CD4-positive, alpha-beta memory T cell (primary cell): Measurements from ENCODE around the gene PLEKHH2. TPM values are rescaled to one million over a fixed set of nuclear protein-coding genes. Genes with fewer than 3 reads are reported as not detected.

Experiments
- CTCF ChIA-PET: fragments of 350-600 bp; sonication (Branson Sonifier 250); formaldehyde crosslinking; loops from one replicate; lab custom pipeline; 2021; ENCODE audit warnings: inconsistent platforms; ENCODE audit not compliant: partially characterized antibody; lab: Charles Lee
- POLR2A ChIA-PET: fragments of 350-600 bp; sonication (Branson Sonifier 250); formaldehyde crosslinking; loops from one replicate; lab custom pipeline; 2021; ENCODE audit not compliant: partially characterized antibody; lab: Charles Lee
- DNase-seq, 5 donors: peaks; one replicate each; pipeline versions ENCODE4 v3.0.0 to v3.0.0-alpha.2; 2020 to 2022; ENCODE audit warnings: mixed read lengths in 1 of 5
- H3K27ac ChIP-seq: one replicate; pipeline ENCODE4 v1.7.0; 2013; ENCODE audit warnings: low read depth, low read length
- H3K27me3 ChIP-seq: 2 replicates; pipeline ENCODE4 v1.7.0; 2013; ENCODE audit warnings: mild to moderate bottlenecking, low read length, moderate library complexity; ENCODE audit not compliant: insufficient read depth
- H3K36me3 ChIP-seq: 2 replicates; pipeline ENCODE4 v1.7.0; 2013; ENCODE audit warnings: mild to moderate bottlenecking, low read length, moderate library complexity; ENCODE audit not compliant: insufficient read depth
- H3K4me1 ChIP-seq: 2 replicates; pipeline ENCODE4 v1.7.0; 2013; ENCODE audit warnings: mild to moderate bottlenecking, low read length, moderate library complexity; ENCODE audit not compliant: insufficient read depth
- H3K4me3 ChIP-seq, 2 donors: one replicate each; pipeline ENCODE4 v1.7.0; 2013; ENCODE audit warnings: low read length in 2 of 2, mild to moderate bottlenecking in 1 of 2
- H3K9me3 ChIP-seq, 2 donors: one replicate each; pipeline ENCODE4 v1.7.0; 2013; ENCODE audit warnings: low read length in 2 of 2, control low read depth in 1 of 2; ENCODE audit not compliant: control insufficient read depth in 1 of 2
- H3K27ac Mint-ChIP-seq, 7 donors: one replicate each; pipeline ENCODE4 v1.8.0; 2020 to 2021; ENCODE audit warnings: mixed read lengths in 7 of 7, mild to moderate bottlenecking in 6 of 7, inconsistent platforms in 3 of 7, moderate library complexity in 3 of 7
- H3K27me3 Mint-ChIP-seq, 2 donors: one replicate each; pipeline ENCODE4 v1.8.0; 2020 to 2021; ENCODE audit warnings: mixed read lengths in 2 of 2
- H3K36me3 Mint-ChIP-seq, 2 donors: one replicate each; pipeline ENCODE4 v1.8.0; 2020 to 2021; ENCODE audit warnings: mixed read lengths in 2 of 2, inconsistent platforms in 1 of 2, mild to moderate bottlenecking in 1 of 2
- H3K4me1 Mint-ChIP-seq, 4 donors: one replicate each; pipeline ENCODE4 v1.8.0; 2020 to 2021; ENCODE audit warnings: mixed read lengths in 4 of 4, mild to moderate bottlenecking in 1 of 4
- H3K4me3 Mint-ChIP-seq, 8 donors: one replicate each; pipeline ENCODE4 v1.8.0; 2020 to 2021; ENCODE audit warnings: mixed read lengths in 8 of 8, mild to moderate bottlenecking in 7 of 8, moderate library complexity in 6 of 8, inconsistent platforms in 3 of 8
- H3K9me3 Mint-ChIP-seq, 8 donors: one replicate each; pipeline ENCODE4 v1.8.0; 2020 to 2021; ENCODE audit warnings: mixed read lengths in 8 of 8, mild to moderate bottlenecking in 5 of 8, inconsistent platforms in 3 of 8, moderate library complexity in 1 of 8
- intact Hi-C: fragments of 100-400 bp; cut with micrococcal nuclease; formaldehyde crosslinking; loops from one replicate; pipeline ENCODE4 v1.15.1; 2023
- polyA plus RNA-seq, 2 donors: library from polyadenylated mRNA; unstranded; fragments of 300-500 nt; fragmentation: Illumina TruSeq; gene quantifications; one replicate each; pipeline ENCODE4 v1.2.3, GENCODE V29; 2021
- total RNA-seq, 2 experiments: library from RNA; stranded (reverse); gene quantifications; one replicate each; pipeline ENCODE4 v1.2.3, GENCODE V29; 2021

The PLEKHH2 gene
- total and polyA plus RNA-seq, 4 experiments from 2014 or later: 1.2 TPM; not detected in 2

DNA sequence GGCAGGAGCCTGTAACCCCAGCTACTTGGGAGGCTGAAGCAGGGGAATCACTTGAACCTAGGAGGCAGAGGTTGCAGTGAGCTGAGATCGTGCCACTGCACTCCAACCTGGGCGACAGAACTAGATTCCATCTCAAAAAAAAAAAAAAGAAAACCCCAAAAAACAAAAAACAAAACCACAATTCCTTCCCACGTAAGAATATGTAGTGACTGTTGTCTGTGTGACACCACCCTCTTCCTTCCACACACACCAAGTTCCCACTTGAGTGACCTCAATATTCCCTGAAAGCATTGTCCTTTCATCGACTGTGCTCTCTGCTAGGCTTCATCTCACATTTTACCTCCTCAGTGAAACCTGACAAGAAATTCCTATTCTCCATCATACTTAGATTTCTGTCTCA, 32.4 kb upstream of the PLEKHH2 start:
- intact Hi-C loops: no loop called here
- Histone ChIP-seq H3K9me3 (no peaks in the 10 kb centered on the region), H3K27ac (no peak overlapping the region), H3K4me1 (peaks cover 4% of the 10 kb centered on the region), H3K36me3 (no peaks in the 10 kb centered on the region), H3K27me3 (no peaks in the 10 kb centered on the region), H3K4me3 (no peak overlapping the region)
- H3K27ac Mint-ChIP-seq: peak overlapping the region in 3 of 7 donors; percentile 39 to 95 (median 39)
- no peaks in the 10 kb centered on the region for H3K36me3 Mint-ChIP-seq
- ChIA-PET CTCF (interaction anchor here (0.7 to 3.0 kb wide), 6 partner anchors 8 to 777 kb away, joined by 3 to 20 read pairs (median 4); partner anchors contain the start of gene THADA), POLR2A (interaction anchor here (1.0 to 1.5 kb wide), 2 partner anchors 9 to 62 kb away, joined by 3 to 6 read pairs; partner anchors contain the start of gene THADA)
- peak overlapping the region in 3 of 8 donors; percentile 21 to 61 (median 37) for H3K4me3 Mint-ChIP-seq
- peak in 1 of 5 donors; percentile 8 for DNase-seq
- H3K9me3 Mint-ChIP-seq: no peaks in the 10 kb centered on the region
- H3K4me1 Mint-ChIP-seq: peaks cover 4 to 9% (median 5%) of the 10 kb centered on the region in 4 donors
- no peaks in the 10 kb centered on the region for H3K27me3 Mint-ChIP-seq

DNA sequence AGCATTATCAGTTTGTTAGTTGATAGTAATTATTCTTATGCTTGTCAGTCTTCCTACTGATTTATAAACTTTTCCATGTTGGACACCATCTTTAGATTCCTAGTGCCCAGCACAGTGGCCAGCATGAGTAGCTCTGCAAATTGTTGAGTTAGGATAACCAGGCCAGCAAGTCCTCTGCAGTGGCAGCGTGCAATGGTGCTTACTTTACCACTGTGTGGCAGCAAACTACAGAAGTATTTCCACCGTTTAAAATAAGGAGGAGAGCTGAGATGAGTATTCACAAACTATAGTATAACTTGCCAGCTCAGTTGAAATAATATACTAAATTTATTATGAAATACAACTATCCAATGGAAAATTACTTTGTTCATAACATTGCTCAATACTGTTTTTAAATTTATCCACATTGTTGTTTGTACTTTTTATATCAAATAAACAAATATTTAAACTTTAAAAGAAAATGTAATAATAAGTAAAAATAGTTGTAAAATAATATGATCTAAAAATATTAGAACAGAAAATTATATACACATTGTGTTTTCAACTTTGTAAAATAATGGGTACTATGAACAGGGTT, 31.9 kb upstream of the PLEKHH2 start:
- ChIA-PET CTCF (interaction anchor here (1.0 to 3.0 kb wide), 6 partner anchors 8 to 64 kb away, joined by 3 to 20 read pairs (median 4); partner anchors contain the start of gene THADA), POLR2A (interaction anchor here (1.0 to 1.5 kb wide), 2 partner anchors 9 to 63 kb away, joined by 3 to 6 read pairs; partner anchors contain the start of gene THADA)
- H3K27ac ChIP-seq: no peak overlapping the region
- intact Hi-C loops: no loop called here
- Mint-ChIP-seq H3K27ac (peak overlapping the region in 1 of 7 donors; percentile 95), H3K4me1 (peaks cover 4 to 9% (median 5%) of the 10 kb centered on the region in 4 donors), H3K9me3 (no peaks in the 10 kb centered on the region), H3K4me3 (no peak overlapping the region), H3K27me3 (no peaks in the 10 kb centered on the region), H3K36me3 (no peaks in the 10 kb centered on the region)
- H3K36me3 ChIP-seq: no peaks in the 10 kb centered on the region
- peak in 2 of 5 donors; percentile 10 to 17 for DNase-seq
- no peaks in the 10 kb centered on the region for H3K9me3 ChIP-seq
- H3K4me3 ChIP-seq: no peak overlapping the region
- H3K27me3 ChIP-seq: no peaks in the 10 kb centered on the region
- peaks cover 4% of the 10 kb centered on the region for H3K4me1 ChIP-seq

DNA sequence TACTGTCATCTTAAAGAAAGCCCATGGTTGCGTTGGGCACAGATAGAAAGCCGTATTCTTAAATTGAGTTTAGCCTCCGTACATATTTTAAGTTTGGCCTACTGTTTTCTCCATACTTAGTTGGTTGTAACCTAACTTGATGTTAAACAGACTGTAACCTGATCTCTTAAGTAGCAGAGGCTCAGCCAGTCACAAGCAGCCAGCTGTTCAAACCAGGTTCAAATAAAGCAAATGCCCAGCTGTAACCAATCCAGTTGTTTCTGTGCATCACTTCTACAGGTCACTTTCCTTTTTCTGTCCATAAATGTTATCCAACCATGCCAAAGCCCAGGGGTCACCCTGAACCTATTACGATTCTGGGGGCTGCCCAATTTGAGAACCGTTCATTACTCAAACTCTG, 31.2 kb upstream of the PLEKHH2 start:
- CTCF ChIA-PET: interaction anchor here (0.6 to 3.0 kb wide), 5 partner anchors 9 to 177 kb away, joined by 3 to 20 read pairs (median 3); partner anchors contain the start of gene THADA
- H3K4me3 ChIP-seq: no peak overlapping the region
- intact Hi-C loops: no loop called here

GRCh38 chr2:43609290-43609918, 27.7 kb upstream of the PLEKHH2 start:
- Histone ChIP-seq H3K27me3 (no peaks in the 10 kb centered on the region), H3K36me3 (no peaks in the 10 kb centered on the region), H3K4me1 (peaks cover 4% of the 10 kb centered on the region), H3K27ac (no peak overlapping the region), H3K4me3 (no peak overlapping the region), H3K9me3 (no peaks in the 10 kb centered on the region)
- peaks cover 4 to 9% (median 7%) of the 10 kb centered on the region in 4 donors for H3K4me1 Mint-ChIP-seq
- peaks cover 0 to 3% (median 0%) of the 10 kb centered on the region in 8 donors for H3K9me3 Mint-ChIP-seq
- no peak overlapping the region for H3K4me3 Mint-ChIP-seq
- H3K27me3 Mint-ChIP-seq: peaks cover 0 to 3% of the 10 kb centered on the region in 2 donors
- POLR2A ChIA-PET: interaction anchor here (0.6 to 1.3 kb wide), 3 partner anchors 13 to 32 kb away, joined by 3 to 5 read pairs (median 3); partner anchors contain the start of gene THADA
- no peaks in the 10 kb centered on the region for H3K36me3 Mint-ChIP-seq
- DNase-seq: peak; percentile 34 to 43 (median 42)
- CTCF ChIA-PET: interaction anchor here (0.7 to 4.3 kb wide), 11 partner anchors 9 to 781 kb away, joined by 3 to 38 read pairs (median 4); partner anchors contain the start of genes PLEKHH2 and THADA
- intact Hi-C loops: loop anchor here (1.0 to 2.0 kb wide), 4 partner anchors 13 to 782 kb away; partner anchors contain the start of gene THADA
- H3K27ac Mint-ChIP-seq: peak overlapping the region in 1 of 7 donors; percentile 27

More for the DNA sequence above, 31.2 kb upstream of the PLEKHH2 start:
- POLR2A ChIA-PET: interaction anchor here (1.5 kb wide), 1 partner anchor 10 kb away, joined by 6 read pairs; the partner anchor contains the start of gene THADA
- H3K36me3 ChIP-seq: no peaks in the 10 kb centered on the region
- H3K27me3 ChIP-seq: no peaks in the 10 kb centered on the region
- no peak overlapping the region for H3K27ac Mint-ChIP-seq
- H3K27me3 Mint-ChIP-seq: no peaks in the 10 kb centered on the region
- no peaks in the 10 kb centered on the region for H3K9me3 Mint-ChIP-seq
- H3K27ac ChIP-seq: no peak overlapping the region
- peaks cover 4 to 9% (median 5%) of the 10 kb centered on the region in 4 donors for H3K4me1 Mint-ChIP-seq
- no peak for DNase-seq
- no peaks in the 10 kb centered on the region for H3K36me3 Mint-ChIP-seq
- no peak overlapping the region for H3K4me3 Mint-ChIP-seq
- H3K9me3 ChIP-seq: no peaks in the 10 kb centered on the region
- H3K4me1 ChIP-seq: peaks cover 4% of the 10 kb centered on the region

DNA sequence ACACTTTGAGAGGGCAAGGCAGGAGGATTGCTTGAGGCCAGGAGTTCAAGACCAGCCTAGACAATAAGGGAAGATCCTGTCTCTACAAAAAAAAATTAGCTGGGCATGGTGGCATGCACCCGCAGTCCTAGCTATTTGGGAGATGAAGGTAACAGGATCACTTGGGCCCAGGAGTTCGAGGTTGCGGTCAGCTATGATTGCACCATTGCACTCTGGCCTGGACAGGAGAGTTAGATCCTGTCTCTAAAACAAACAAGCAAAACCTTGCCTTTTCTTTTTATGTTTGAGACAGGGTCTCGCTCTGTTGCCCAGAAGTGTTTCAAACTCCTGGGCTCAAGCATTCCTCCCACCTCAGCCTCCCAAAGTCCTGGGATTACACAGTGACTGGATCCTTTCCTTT, 26.7 kb upstream of the PLEKHH2 start:
- Histone ChIP-seq H3K4me1 (no peaks in the 10 kb centered on the region), H3K27me3 (no peaks in the 10 kb centered on the region), H3K27ac (no peak overlapping the region), H3K4me3 (no peak overlapping the region), H3K9me3 (no peaks in the 10 kb centered on the region), H3K36me3 (no peaks in the 10 kb centered on the region)
- intact Hi-C loops: no loop called here
- ChIA-PET CTCF (interaction anchor here (0.9 to 4.3 kb wide), 7 partner anchors 13 to 781 kb away, joined by 3 to 38 read pairs (median 4); partner anchors contain the start of genes PLEKHH2 and THADA), POLR2A (interaction anchor here (0.6 to 1.0 kb wide), 3 partner anchors 14 to 34 kb away, joined by 3 read pairs; no protein-coding TSS in a partner anchor)
- H3K27me3 Mint-ChIP-seq: peaks cover 1 to 3% of the 10 kb centered on the region in 2 donors
- H3K36me3 Mint-ChIP-seq: no peaks in the 10 kb centered on the region
- H3K9me3 Mint-ChIP-seq: peaks cover 0 to 3% (median 0%) of the 10 kb centered on the region in 8 donors
- H3K4me1 Mint-ChIP-seq: peaks cover 0 to 4% (median 2%) of the 10 kb centered on the region in 4 donors
- H3K27ac Mint-ChIP-seq: no peak overlapping the region
- H3K4me3 Mint-ChIP-seq: no peak overlapping the region
- DNase-seq: no peak

DNA sequence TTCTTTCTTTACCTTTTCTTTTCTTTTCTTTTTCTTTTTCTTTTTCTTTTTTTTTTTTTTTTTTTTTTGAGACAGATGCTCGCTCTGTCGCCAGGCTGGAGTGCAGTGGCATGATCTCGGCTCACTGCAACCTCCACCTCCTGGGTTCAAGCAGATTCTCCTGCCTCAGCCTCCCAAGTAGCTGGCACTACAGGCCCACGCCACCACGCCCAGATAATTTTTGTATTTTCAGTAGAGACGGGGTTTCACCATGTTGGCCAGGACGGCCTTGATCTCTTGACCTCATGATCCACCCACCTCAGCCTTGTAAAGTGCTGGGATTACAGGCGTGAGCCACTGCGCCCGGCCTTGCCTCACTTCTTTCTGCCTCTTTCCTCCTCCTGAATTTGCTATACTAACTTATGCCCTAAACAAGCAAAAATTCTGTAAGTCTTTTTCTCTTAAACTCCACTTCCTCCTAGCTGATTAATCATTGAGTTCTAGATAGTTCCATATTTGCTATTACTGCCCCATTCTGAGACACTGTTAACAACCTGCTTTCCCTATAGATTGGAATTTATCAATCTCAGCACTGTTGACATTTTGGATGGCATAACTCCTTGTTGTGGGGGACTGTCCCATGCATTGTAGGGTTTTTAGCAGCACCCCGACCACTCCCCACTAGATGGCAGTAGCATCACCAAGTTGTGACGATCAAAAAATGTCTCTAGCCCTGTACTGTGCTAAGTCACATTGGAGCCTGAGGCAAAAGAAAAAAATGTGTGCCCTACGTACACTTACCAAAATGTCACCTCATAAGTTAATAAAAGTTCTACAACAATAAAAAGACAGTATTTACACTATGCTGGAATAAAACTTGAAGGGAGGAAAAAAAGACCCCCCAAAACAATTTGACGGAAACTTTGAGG, 24.8 kb upstream of the PLEKHH2 start:
- Mint-ChIP-seq H3K36me3 (no peaks in the 10 kb centered on the region), H3K4me1 (peaks cover 0 to 4% (median 2%) of the 10 kb centered on the region in 4 donors), H3K27ac (peak overlapping the region in 1 of 7 donors; percentile 24), H3K4me3 (no peak overlapping the region), H3K27me3 (peaks cover 3 to 6% of the 10 kb centered on the region in 2 donors), H3K9me3 (peaks cover 0 to 3% (median 0%) of the 10 kb centered on the region in 8 donors)
- Histone ChIP-seq H3K4me1 (no peaks in the 10 kb centered on the region), H3K9me3 (no peaks in the 10 kb centered on the region), H3K36me3 (no peaks in the 10 kb centered on the region), H3K27me3 (no peaks in the 10 kb centered on the region), H3K27ac (no peak overlapping the region), H3K4me3 (no peak overlapping the region)
- intact Hi-C loops: no loop called here
- CTCF ChIA-PET: interaction anchor here (0.7 to 4.3 kb wide), 7 partner anchors 9 to 680 kb away, joined by 3 to 38 read pairs (median 3); partner anchors contain the start of gene THADA
- DNase-seq: peak; percentile 63 to 71 (median 67)
- POLR2A ChIA-PET: no interaction called here
